Measurements from ENCODE around the gene RHOF. TPM values are rescaled to one million over a fixed set of nuclear protein-coding genes. Genes with fewer than 3 reads are reported as not detected.

The RHOF gene
- total RNA-seq, 1 donor from 2014 or later: 31.9 TPM

DNA sequence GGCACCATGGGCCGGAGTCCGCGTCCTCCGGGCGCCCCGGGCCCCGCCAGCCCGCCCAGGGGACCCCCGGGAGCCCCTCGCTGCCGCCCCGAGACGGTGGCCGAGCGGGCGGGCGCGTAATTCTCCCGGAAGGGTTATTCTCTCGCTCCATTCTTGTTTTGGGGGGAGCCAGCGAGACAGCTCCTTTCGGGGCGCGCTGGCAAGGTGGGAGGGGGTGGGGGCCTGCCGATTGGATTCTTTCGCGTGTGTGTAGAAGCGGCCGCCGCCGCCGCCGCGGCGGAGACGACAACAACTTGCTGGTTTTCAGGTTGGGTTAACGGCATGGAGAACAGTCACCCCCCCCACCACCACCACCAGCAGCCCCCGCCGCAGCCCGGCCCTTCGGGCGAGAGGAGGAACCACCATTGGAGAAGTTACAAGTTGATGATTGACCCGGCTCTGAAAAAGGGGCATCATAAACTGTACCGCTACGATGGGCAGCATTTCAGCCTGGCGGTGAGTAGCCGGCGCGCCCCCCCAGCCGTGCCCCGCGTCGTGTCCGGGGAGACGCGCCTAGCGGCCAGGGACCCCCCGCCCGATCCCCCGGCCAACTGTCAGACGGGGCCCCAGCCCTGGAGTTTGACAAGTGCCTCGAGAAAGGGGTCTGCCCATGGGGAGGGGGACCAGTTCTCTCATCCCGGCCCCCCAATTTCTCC lies 11.1 kb upstream of the RHOF start:
- Histone ChIP-seq H3K36me3 (ENCODE audit: insufficient read depth, low read length) (peaks cover 18% of the 10 kb centered on the region), H3K4me3 (ENCODE audit: insufficient read depth, low read depth, low read length) (peak overlapping the region; percentile 68), H3K27me3 (ENCODE audit: insufficient read depth, low read length) (no peaks in the 10 kb centered on the region), H4K20me1 (ENCODE audit: insufficient read depth, low read length) (peaks cover 43% of the 10 kb centered on the region), H2AFZ (ENCODE audit: low read depth, low read length) (no peak overlapping the region), H3K79me2 (ENCODE audit: insufficient read depth, low read length) (peaks cover 74% of the 10 kb centered on the region), H3K9ac (ENCODE audit: low read length) (peak overlapping the region; percentile 100), H3K4me2 (ENCODE audit: low read length) (peak overlapping the region; percentile 91), H3K27ac (ENCODE audit: low read depth, low read length) (peak overlapping the region; percentile 99), H3K4me1 (ENCODE audit: insufficient read depth, low read length) (peaks cover 39% of the 10 kb centered on the region), H3K9me3 (ENCODE audit: insufficient read depth, low read depth, low read length) (no peaks in the 10 kb centered on the region)
- Mint-ChIP-seq H3K4me1 (ENCODE audit: low read depth, unreplicated experiment) (peaks cover 6% of the 10 kb centered on the region), H3K27me3 (ENCODE audit: low read depth, unreplicated experiment) (no peaks in the 10 kb centered on the region), H3K36me3 (ENCODE audit: low read depth, unreplicated experiment) (peaks cover 8% of the 10 kb centered on the region), H3K9me3 (ENCODE audit: unreplicated experiment) (no peaks in the 10 kb centered on the region), H3K27ac (ENCODE audit: unreplicated experiment) (peak overlapping the region; percentile 69), H3K4me3 (ENCODE audit: unreplicated experiment) (peak overlapping the region; percentile 95)
- FAIRE-seq (no peak), DNase-seq (ENCODE audit: low read depth) (no peak)
- TF ChIP-seq, protein P1, sequence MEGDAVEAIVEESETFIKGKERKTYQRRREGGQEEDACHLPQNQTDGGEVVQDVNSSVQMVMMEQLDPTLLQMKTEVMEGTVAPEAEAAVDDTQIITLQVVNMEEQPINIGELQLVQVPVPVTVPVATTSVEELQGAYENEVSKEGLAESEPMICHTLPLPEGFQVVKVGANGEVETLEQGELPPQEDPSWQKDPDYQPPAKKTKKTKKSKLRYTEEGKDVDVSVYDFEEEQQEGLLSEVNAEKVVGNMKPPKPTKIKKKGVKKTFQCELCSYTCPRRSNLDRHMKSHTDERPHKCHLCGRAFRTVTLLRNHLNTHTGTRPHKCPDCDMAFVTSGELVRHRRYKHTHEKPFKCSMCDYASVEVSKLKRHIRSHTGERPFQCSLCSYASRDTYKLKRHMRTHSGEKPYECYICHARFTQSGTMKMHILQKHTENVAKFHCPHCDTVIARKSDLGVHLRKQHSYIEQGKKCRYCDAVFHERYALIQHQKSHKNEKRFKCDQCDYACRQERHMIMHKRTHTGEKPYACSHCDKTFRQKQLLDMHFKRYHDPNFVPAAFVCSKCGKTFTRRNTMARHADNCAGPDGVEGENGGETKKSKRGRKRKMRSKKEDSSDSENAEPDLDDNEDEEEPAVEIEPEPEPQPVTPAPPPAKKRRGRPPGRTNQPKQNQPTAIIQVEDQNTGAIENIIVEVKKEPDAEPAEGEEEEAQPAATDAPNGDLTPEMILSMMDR (IDR thresholded peaks at IDR 0.05; ENCODE audit: insufficient read depth, low read depth, low read length): no peak
- no peak for TF ChIP-seq EZH2 (IDR thresholded peaks at IDR 0.05; ENCODE audit: insufficient read depth, low read length)

GRCh38 chr12:121803861-121804416 lies 10.5 kb upstream of the RHOF start, which contains the start of gene SETD1B:
Gene SETD1B (plus strand): TSS chr12:121804009. CDS start chr12:121804738, 729 bp downstream.
- DNase-seq (ENCODE audit: low read depth) (peak; percentile 47), FAIRE-seq (no peak)
- Histone ChIP-seq H3K9ac (ENCODE audit: low read length) (peak within 1 kb of the TSS; percentile 100), H4K20me1 (ENCODE audit: insufficient read depth, low read length) (peaks cover 37% of the 10 kb centered on the region), H3K79me2 (ENCODE audit: insufficient read depth, low read length) (peaks cover 72% of the 10 kb centered on the region), H3K27ac (ENCODE audit: low read depth, low read length) (peak within 1 kb of the TSS; percentile 99), H3K9me3 (ENCODE audit: insufficient read depth, low read depth, low read length) (no peaks in the 10 kb centered on the region), H3K4me3 (ENCODE audit: insufficient read depth, low read depth, low read length) (peak within 1 kb of the TSS; percentile 68), H3K27me3 (ENCODE audit: insufficient read depth, low read length) (no peaks in the 10 kb centered on the region), H3K4me1 (ENCODE audit: insufficient read depth, low read length) (peaks cover 44% of the 10 kb centered on the region), H2AFZ (ENCODE audit: low read depth, low read length) (peak within 1 kb of the TSS; percentile 48), H3K4me2 (ENCODE audit: low read length) (peak within 1 kb of the TSS; percentile 91), H3K36me3 (ENCODE audit: insufficient read depth, low read length) (peaks cover 12% of the 10 kb centered on the region)
- peaks cover 11% of the 10 kb centered on the region for H3K4me1 Mint-ChIP-seq (ENCODE audit: low read depth, unreplicated experiment)
- peak within 1 kb of the TSS; percentile 95 for H3K4me3 Mint-ChIP-seq (ENCODE audit: unreplicated experiment)
- peaks cover 1% of the 10 kb centered on the region for H3K36me3 Mint-ChIP-seq (ENCODE audit: low read depth, unreplicated experiment)
- no peaks in the 10 kb centered on the region for H3K27me3 Mint-ChIP-seq (ENCODE audit: low read depth, unreplicated experiment)
- no peaks in the 10 kb centered on the region for H3K9me3 Mint-ChIP-seq (ENCODE audit: unreplicated experiment)
- TF ChIP-seq, protein P1 (IDR thresholded peaks at IDR 0.05; ENCODE audit: insufficient read depth, low read depth, low read length): no peak
- TF ChIP-seq EZH2 (IDR thresholded peaks at IDR 0.05; ENCODE audit: insufficient read depth, low read length): no peak
- H3K27ac Mint-ChIP-seq (ENCODE audit: unreplicated experiment): peak within 1 kb of the TSS; percentile 98

Measured in astrocyte (in vitro differentiated cells and primary cell).